Caco-2 (cell line): ENCODE results near the gene SRRT. TPM values are rescaled to one million over a fixed set of nuclear protein-coding genes. Genes with fewer than 3 reads are reported as not detected.

Source experiments
- BruUV-seq: library from RNA; stranded (reverse); fragments of 400-500 nt; replicated peaks from 2 replicates; lab custom pipeline; 2021; lab: Mats Ljungman, UMichigan
- CTCF ChIA-PET: fragments of 300-600 bp; sonication (Branson Sonifier 250); formaldehyde crosslinking; loops from one replicate; lab custom pipeline; 2022; ENCODE audit warnings: antibody characterized with exemption; lab: Charles Lee
- POLR2A ChIA-PET: fragments of 300-600 bp; sonication (Branson Sonifier 250); formaldehyde crosslinking; loops from one replicate; lab custom pipeline; 2022; ENCODE audit warnings: antibody characterized with exemption; lab: Charles Lee
- DNase-seq, 2 experiments: peaks; one replicate each; pipeline versions ENCODE4 v3.0.0 to v3.0.0-alpha.2; 2020 to 2022
- H3K27me3 ChIP-seq: replicated peaks from 2 replicates; pipeline ENCODE4 v1.6.0; 2011; ENCODE audit warnings: low read length; ENCODE audit not compliant: control insufficient read depth, insufficient read depth
- H3K36me3 ChIP-seq: 2 replicates; pipeline ENCODE4 v1.5.1; 2011; ENCODE audit warnings: low read length; ENCODE audit not compliant: control insufficient read depth, insufficient read depth
- H3K4me1 ChIP-seq: fragments of 250-450 bp; sonication (Bioruptor Pico); 2 replicates; pipeline ENCODE4 v1.5.1; 2020; ENCODE audit warnings: mild to moderate bottlenecking
- H3K4me3 ChIP-seq: 2 replicates; pipeline ENCODE4 v1.5.1; 2011; ENCODE audit warnings: low read depth, mild to moderate bottlenecking, control low read depth, low read length
- H3K9me3 ChIP-seq: fragments of 250-450 bp; sonication (Bioruptor Pico); 2 replicates; pipeline ENCODE4 v1.5.1; 2020; ENCODE audit warnings: mild to moderate bottlenecking, moderate library complexity
- H3K27ac Mint-ChIP-seq: one replicate; pipeline ENCODE4 v1.8.0; 2022; ENCODE audit warnings: mixed read lengths; ENCODE audit not compliant: unreplicated experiment
- H3K27me3 Mint-ChIP-seq: one replicate; pipeline ENCODE4 v1.8.0; 2022; ENCODE audit warnings: mixed read lengths; ENCODE audit not compliant: insufficient read depth, unreplicated experiment
- H3K36me3 Mint-ChIP-seq: one replicate; pipeline ENCODE4 v1.8.0; 2022; ENCODE audit warnings: mild to moderate bottlenecking, mixed read lengths; ENCODE audit not compliant: insufficient read depth, unreplicated experiment
- H3K4me1 Mint-ChIP-seq: one replicate; pipeline ENCODE4 v1.8.0; 2022; ENCODE audit warnings: low read depth, mixed read lengths; ENCODE audit not compliant: unreplicated experiment
- H3K4me3 Mint-ChIP-seq: one replicate; pipeline ENCODE4 v1.8.0; 2022; ENCODE audit warnings: mild to moderate bottlenecking, moderate library complexity, mixed read lengths; ENCODE audit not compliant: unreplicated experiment
- H3K9me3 Mint-ChIP-seq: one replicate; pipeline ENCODE4 v1.8.0; 2022; ENCODE audit warnings: mixed read lengths; ENCODE audit not compliant: unreplicated experiment
- CTCF ChIP-seq, 2 experiments: fragments of 200-600 bp in 1 of 2; IDR thresholded peaks; 1 replicate in 1 of 2; 2 replicates in 1 of 2; pipeline versions ENCODE4 v1.5.1 to v1.8.0; 2011 to 2022; ENCODE audit warnings: antibody characterized with exemption in 1 of 2, control low read depth in 1 of 2, inconsistent platforms in 1 of 2, low read depth in 1 of 2, low read length in 1 of 2, mild to moderate bottlenecking in 1 of 2, moderate library complexity in 1 of 2; ENCODE audit not compliant: insufficient read depth in 1 of 2, severe bottlenecking in 1 of 2, unreplicated experiment in 1 of 2
- intact Hi-C: fragments of 100-400 bp; cut with micrococcal nuclease; formaldehyde crosslinking; loops from one replicate; pipeline ENCODE4 v1.10.0; 2022; ENCODE audit not compliant: unreplicated experiment
- total RNA-seq: library from RNA; stranded (reverse); gene quantifications from 2 replicates; pipeline ENCODE4 v1.2.3, GENCODE V29; 2022

The SRRT gene
- total RNA-seq, 1 experiment from 2014 or later: 211 TPM

- intact Hi-C loops: no loop called here
- Histone ChIP-seq H3K4me1 (peaks cover 21% of the 10 kb centered on the region), H3K27me3 (no peaks in the 10 kb centered on the region), H3K4me3 (peak overlapping the region; percentile 67), H3K9me3 (no peaks in the 10 kb centered on the region), H3K36me3 (peaks cover 5% of the 10 kb centered on the region)
- Mint-ChIP-seq H3K36me3 (peaks cover 70% of the 10 kb centered on the region), H3K4me1 (peaks cover 62% of the 10 kb centered on the region), H3K9me3 (no peaks in the 10 kb centered on the region), H3K27ac (peak overlapping the region; percentile 87), H3K4me3 (peak overlapping the region; percentile 88), H3K27me3 (no peaks in the 10 kb centered on the region)
- TF ChIP-seq CTCF (IDR thresholded peaks at IDR 0.05; ENCODE audit: insufficient read depth in 1 of 2, low read depth in 1 of 2, low read length in 1 of 2, severe bottlenecking in 1 of 2, unreplicated experiment in 1 of 2): no peak
- TSS peak; percentile 41 for BruUV-seq
- POLR2A ChIA-PET: interaction anchor here (0.6 to 2.4 kb wide), 2 partner anchors 13 to 172 kb away, joined by 14 to 76 read pairs; partner anchors contain the start of gene SRRT
- CTCF ChIA-PET: interaction anchor here (0.6 kb wide), 2 partner anchors 16 to 61 kb away, joined by 3 to 5 read pairs; partner anchors contain the start of gene EPHB4
- DNase-seq: peak in 1 of 2 experiments; percentile 48
These were observed 13.5 kb downstream of the SRRT start for GRCh38 chr7:100888291-100888987.

- H3K4me3 ChIP-seq: peak within 1 kb of the TSS; percentile 67
- CTCF ChIA-PET: interaction anchor here (0.5 to 1.4 kb wide), 19 partner anchors 14 to 775 kb away, joined by 3 to 22 read pairs (median 5); partner anchors contain the start of genes EPHB4, FBXO24, LRCH4 and POP7
- H3K4me1 ChIP-seq: peaks cover 23% of the 10 kb centered on the region
- Mint-ChIP-seq H3K27me3 (no peaks in the 10 kb centered on the region), H3K27ac (peak within 1 kb of the TSS; percentile 87), H3K36me3 (peaks cover 63% of the 10 kb centered on the region), H3K9me3 (no peaks in the 10 kb centered on the region), H3K4me1 (peaks cover 55% of the 10 kb centered on the region), H3K4me3 (peak within 1 kb of the TSS; percentile 88)
- TF ChIP-seq CTCF (IDR thresholded peaks at IDR 0.05; ENCODE audit: insufficient read depth in 1 of 2, low read depth in 1 of 2, low read length in 1 of 2, severe bottlenecking in 1 of 2, unreplicated experiment in 1 of 2): no peak
- no peaks in the 10 kb centered on the region for H3K9me3 ChIP-seq
- intact Hi-C loops: loop anchor here (1.0 kb wide), 2 partner anchors 14 to 37 kb away; partner anchors contain the start of genes SLC12A9 and SRRT
- H3K27me3 ChIP-seq: no peaks in the 10 kb centered on the region
- peaks cover 5% of the 10 kb centered on the region for H3K36me3 ChIP-seq
- DNase-seq: peak in 1 of 2 experiments; percentile 43
- POLR2A ChIA-PET: interaction anchor here (0.5 to 2.4 kb wide), 16 partner anchors 11 to 328 kb away, joined by 3 to 76 read pairs (median 5); partner anchors contain the start of genes EPHB4, FBXO24, PLOD3 and POP7
- no TSS peak for BruUV-seq
These were observed 14.3 kb downstream of the SRRT start, which contains the start of gene UFSP1 for GRCh38 chr7:100888988-100889750. TSS of gene UFSP1 (minus strand) at chr7:100889715. CDS start at chr7:100889271, 444 bp downstream.
